ENCODE measurements around the gene DEXI.
"Not testable (repeated sequence)": the region's sequence is repeated elsewhere in the genome, so short reads cannot be mapped to it uniquely, and the experiment has no call there.

Gene DEXI

GRCh38 chr16:10926094-10926493, 16.2 kb downstream of the DEXI start:
- Histone ChIP-seq H3K4me1 (ENCODE audit: control insufficient read depth, insufficient read depth, low read length) (peaks cover 36% of the 10 kb centered on the region), H3K36me3 (ENCODE audit: control insufficient read depth in 2 of 2, insufficient read depth in 2 of 2, low read length in 2 of 2) (peaks cover 27 to 37% of the 10 kb centered on the region in 2 donors), H3K9ac (ENCODE audit: low read length in 2 of 2) (no peak overlapping the region), H3K9me3 (ENCODE audit: control insufficient read depth in 2 of 2, low read length in 2 of 2) (no peaks in the 10 kb centered on the region), H3K4me3 (ENCODE audit: low read length in 2 of 2) (no peak overlapping the region), H3K27ac (ENCODE audit: low read length) (no peak overlapping the region), H3K27me3 (ENCODE audit: control insufficient read depth in 1 of 2, insufficient read depth in 2 of 2, low read length in 2 of 2) (no peaks in the 10 kb centered on the region)

GRCh38 chr16:10925285-10925684, 17.0 kb downstream of the DEXI start:
- not testable (repeated sequence) for H3K27ac ChIP-seq (ENCODE audit: low read length); H3K9me3 ChIP-seq (ENCODE audit: control insufficient read depth in 2 of 2, low read length in 2 of 2); H3K4me3 ChIP-seq (ENCODE audit: low read length in 2 of 2); H3K27me3 ChIP-seq (ENCODE audit: control insufficient read depth in 1 of 2, insufficient read depth in 2 of 2, low read length in 2 of 2); H3K9ac ChIP-seq (ENCODE audit: low read length in 2 of 2)
- H3K36me3 ChIP-seq (ENCODE audit: control insufficient read depth in 2 of 2, insufficient read depth in 2 of 2, low read length in 2 of 2), result peaks cover 27 to 33% of the 10 kb centered on the region in 2 donors
- H3K4me1 ChIP-seq (ENCODE audit: control insufficient read depth, insufficient read depth, low read length), result peaks cover 37% of the 10 kb centered on the region

DNA sequence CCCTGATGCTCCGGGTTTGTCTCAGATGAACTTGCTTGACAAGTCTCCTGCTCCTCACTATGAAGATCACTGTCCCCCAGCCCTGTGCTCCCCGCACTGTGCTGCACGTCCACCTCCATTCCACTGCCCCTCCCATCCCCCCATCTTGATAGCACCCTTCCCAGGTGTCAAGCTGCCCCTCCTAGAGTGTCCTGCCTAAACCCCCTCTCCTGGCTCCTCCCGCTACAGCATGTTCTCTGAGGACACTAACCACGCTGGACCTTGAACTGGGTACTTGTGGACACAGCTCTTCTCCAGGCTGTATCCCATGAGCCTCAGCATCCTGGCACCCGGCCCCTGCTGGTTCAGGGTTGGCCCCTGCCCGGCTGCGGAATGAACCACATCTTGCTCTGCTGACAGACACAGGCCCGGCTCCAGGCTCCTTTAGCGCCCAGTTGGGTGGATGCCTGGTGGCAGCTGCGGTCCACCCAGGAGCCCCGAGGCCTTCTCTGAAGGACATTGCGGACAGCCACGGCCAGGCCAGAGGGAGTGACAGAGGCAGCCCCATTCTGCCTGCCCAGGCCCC, 18.5 kb downstream of the DEXI start:
- H3K4me1 ChIP-seq (ENCODE audit: control insufficient read depth, insufficient read depth, low read length), result peaks cover 36% of the 10 kb centered on the region
- H3K27ac ChIP-seq (ENCODE audit: low read length), result peak overlapping the region; percentile 64
- H3K27me3 ChIP-seq (ENCODE audit: control insufficient read depth in 1 of 2, insufficient read depth in 2 of 2, low read length in 2 of 2), result no peaks in the 10 kb centered on the region
- H3K9ac ChIP-seq (ENCODE audit: low read length in 2 of 2), result no peak overlapping the region
- H3K9me3 ChIP-seq (ENCODE audit: control insufficient read depth in 2 of 2, low read length in 2 of 2), result no peaks in the 10 kb centered on the region
- no peak overlapping the region for H3K4me3 ChIP-seq (ENCODE audit: low read length in 2 of 2)
- H3K36me3 ChIP-seq (ENCODE audit: control insufficient read depth in 2 of 2, insufficient read depth in 2 of 2, low read length in 2 of 2), result peaks cover 22 to 31% of the 10 kb centered on the region in 2 donors

DNA sequence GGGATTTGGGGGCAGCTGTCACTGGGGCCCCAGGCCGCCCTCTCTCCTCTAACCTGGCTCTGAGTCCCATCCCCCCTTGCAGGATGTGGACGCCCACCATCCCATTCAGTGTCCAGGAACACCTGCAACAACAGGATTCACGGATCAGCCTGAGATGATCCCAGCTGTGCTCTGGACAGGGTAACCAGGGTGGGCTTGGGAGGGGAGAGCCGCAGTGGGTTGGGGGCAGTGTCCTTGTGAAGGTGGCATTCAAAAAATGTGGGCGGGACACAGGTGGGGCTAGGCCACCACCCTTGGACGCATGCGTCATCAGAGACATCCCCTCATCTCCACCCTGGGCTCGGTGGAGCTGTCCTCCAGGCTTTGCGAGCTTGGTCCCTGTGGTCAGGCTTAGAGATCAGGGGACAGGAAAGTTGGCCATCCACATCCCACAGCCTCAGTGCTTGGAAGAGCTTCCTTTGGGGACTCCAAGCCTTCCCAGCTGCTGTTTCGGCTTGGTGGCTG, 19.1 kb downstream of the DEXI start:
- Histone ChIP-seq H3K4me3 (ENCODE audit: low read length in 2 of 2) (no peak overlapping the region), H3K4me1 (ENCODE audit: control insufficient read depth, insufficient read depth, low read length) (peaks cover 41% of the 10 kb centered on the region), H3K27ac (ENCODE audit: low read length) (peak overlapping the region; percentile 64), H3K9me3 (ENCODE audit: control insufficient read depth in 2 of 2, low read length in 2 of 2) (no peaks in the 10 kb centered on the region), H3K27me3 (ENCODE audit: control insufficient read depth in 1 of 2, insufficient read depth in 2 of 2, low read length in 2 of 2) (no peaks in the 10 kb centered on the region), H3K36me3 (ENCODE audit: control insufficient read depth in 2 of 2, insufficient read depth in 2 of 2, low read length in 2 of 2) (peaks cover 22 to 29% of the 10 kb centered on the region in 2 donors), H3K9ac (ENCODE audit: low read length in 2 of 2) (no peak overlapping the region)

DNA sequence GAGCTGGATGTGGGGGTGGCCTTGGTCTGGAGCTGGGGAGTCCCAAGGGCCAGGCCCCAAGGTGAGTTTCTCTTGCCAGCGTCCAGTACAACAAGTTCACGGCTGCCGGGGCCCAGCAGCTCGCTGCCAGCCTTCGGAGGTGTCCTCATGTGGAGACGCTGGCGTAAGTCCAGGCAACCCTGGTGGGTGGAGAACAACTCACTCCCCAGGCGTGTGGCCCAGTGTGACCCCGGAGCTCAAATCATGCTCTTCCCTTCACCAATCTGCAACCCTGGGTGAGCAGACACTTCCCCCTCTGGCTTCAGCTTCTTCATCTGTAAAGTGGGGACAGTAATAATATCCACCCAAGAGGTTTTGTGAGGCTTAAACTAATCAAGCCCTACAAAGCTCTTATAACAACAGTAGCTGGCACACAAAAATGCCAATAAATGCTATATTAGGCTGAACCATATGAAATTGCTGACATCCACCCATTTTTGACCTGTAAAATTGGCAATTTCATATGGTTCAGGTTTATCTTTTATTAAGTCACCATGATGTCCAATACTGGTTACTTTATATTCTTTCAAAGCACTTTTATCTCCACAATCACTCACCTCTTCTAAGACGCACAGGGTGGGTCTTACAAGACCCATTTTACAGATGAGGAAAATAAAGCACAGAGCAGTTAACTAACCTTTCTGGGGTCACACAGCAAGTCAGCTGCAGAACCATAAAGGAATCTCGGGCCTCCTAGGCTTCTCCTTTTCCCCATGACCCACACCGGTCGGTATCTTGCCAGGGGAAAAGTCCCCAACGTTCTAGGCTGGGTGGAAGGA, 19.7 kb downstream of the DEXI start:
- Histone ChIP-seq H3K9ac (ENCODE audit: low read length in 2 of 2) (no peak overlapping the region), H3K36me3 (ENCODE audit: control insufficient read depth in 2 of 2, insufficient read depth in 2 of 2, low read length in 2 of 2) (peaks cover 17 to 22% of the 10 kb centered on the region in 2 donors), H3K9me3 (ENCODE audit: control insufficient read depth in 2 of 2, low read length in 2 of 2) (no peaks in the 10 kb centered on the region), H3K27me3 (ENCODE audit: control insufficient read depth in 1 of 2, insufficient read depth in 2 of 2, low read length in 2 of 2) (no peaks in the 10 kb centered on the region), H3K4me1 (ENCODE audit: control insufficient read depth, insufficient read depth, low read length) (peaks cover 44% of the 10 kb centered on the region), H3K27ac (ENCODE audit: low read length) (peak overlapping the region; percentile 64), H3K4me3 (ENCODE audit: low read length in 2 of 2) (no peak overlapping the region)

DNA sequence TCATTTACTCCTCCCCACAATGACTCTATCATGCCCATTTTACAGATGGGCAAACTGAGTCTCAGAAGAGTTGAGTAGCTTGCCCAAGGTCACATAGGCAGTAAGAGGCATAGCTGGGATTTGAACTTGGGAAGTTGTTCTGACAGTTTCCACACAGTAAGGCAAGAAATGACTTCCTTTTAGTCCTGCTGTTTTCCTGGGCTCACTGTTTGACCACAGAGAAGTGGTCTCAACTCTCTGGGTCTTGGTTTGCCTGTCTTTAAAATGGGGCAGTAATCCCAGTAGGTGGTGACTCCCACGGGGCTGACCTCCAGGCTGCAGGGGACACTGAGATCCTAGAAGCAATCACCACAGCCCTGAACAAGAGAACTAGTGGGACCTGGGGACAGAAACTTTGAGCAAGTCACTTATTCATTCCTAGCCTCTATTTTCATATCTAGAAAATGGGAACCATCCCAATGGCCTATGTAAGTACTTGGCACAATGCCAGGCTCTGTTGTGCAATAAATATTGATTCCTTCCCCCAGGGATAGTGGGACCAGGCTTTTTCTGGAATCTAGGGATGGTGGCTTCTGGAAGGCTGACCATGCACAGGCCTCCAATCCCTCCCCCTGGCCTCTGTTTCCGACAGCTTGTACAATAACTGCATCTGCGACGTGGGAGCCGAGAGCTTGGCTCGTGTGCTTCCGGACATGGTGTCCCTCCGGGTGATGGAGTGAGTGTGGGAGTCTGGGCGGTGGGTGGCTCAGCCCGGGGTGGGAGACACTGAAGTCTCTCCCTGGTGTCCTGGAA, 20.5 kb downstream of the DEXI start:
- Histone ChIP-seq H3K27me3 (ENCODE audit: control insufficient read depth in 1 of 2, insufficient read depth in 2 of 2, low read length in 2 of 2) (no peaks in the 10 kb centered on the region), H3K9ac (ENCODE audit: low read length in 2 of 2) (peak overlapping the region in 1 of 2 donors; percentile 21), H3K4me3 (ENCODE audit: low read length in 2 of 2) (no peak overlapping the region), H3K27ac (ENCODE audit: low read length) (peak overlapping the region; percentile 64), H3K4me1 (ENCODE audit: control insufficient read depth, insufficient read depth, low read length) (peaks cover 44% of the 10 kb centered on the region), H3K36me3 (ENCODE audit: control insufficient read depth in 2 of 2, insufficient read depth in 2 of 2, low read length in 2 of 2) (peaks cover 9 to 14% of the 10 kb centered on the region in 2 donors), H3K9me3 (ENCODE audit: control insufficient read depth in 2 of 2, low read length in 2 of 2) (no peaks in the 10 kb centered on the region)

GRCh38 chr16:10920726-10921427, 21.4 kb downstream of the DEXI start:
- H3K9ac ChIP-seq (ENCODE audit: low read length in 2 of 2), result no peak overlapping the region
- no peaks in the 10 kb centered on the region for H3K9me3 ChIP-seq (ENCODE audit: control insufficient read depth in 2 of 2, low read length in 2 of 2)
- peaks cover 8% of the 10 kb centered on the region in 2 donors for H3K36me3 ChIP-seq (ENCODE audit: control insufficient read depth in 2 of 2, insufficient read depth in 2 of 2, low read length in 2 of 2)
- H3K4me1 ChIP-seq (ENCODE audit: control insufficient read depth, insufficient read depth, low read length), result peaks cover 44% of the 10 kb centered on the region
- H3K4me3 ChIP-seq (ENCODE audit: low read length in 2 of 2), result no peak overlapping the region
- no peaks in the 10 kb centered on the region for H3K27me3 ChIP-seq (ENCODE audit: control insufficient read depth in 1 of 2, insufficient read depth in 2 of 2, low read length in 2 of 2)
- no peak overlapping the region for H3K27ac ChIP-seq (ENCODE audit: low read length)

GRCh38 chr16:10919003-10919351, 23.3 kb downstream of the DEXI start:
- H3K4me1 ChIP-seq (ENCODE audit: control insufficient read depth, insufficient read depth, low read length), result peaks cover 37% of the 10 kb centered on the region
- no peaks in the 10 kb centered on the region for H3K27me3 ChIP-seq (ENCODE audit: control insufficient read depth in 1 of 2, insufficient read depth in 2 of 2, low read length in 2 of 2)
- H3K4me3 ChIP-seq (ENCODE audit: low read length in 2 of 2), result peak overlapping the region in 1 of 2 donors; percentile 71
- no peak overlapping the region for H3K27ac ChIP-seq (ENCODE audit: low read length)
- H3K9ac ChIP-seq (ENCODE audit: low read length in 2 of 2), result peak overlapping the region in 1 of 2 donors; percentile 71
- no peaks in the 10 kb centered on the region for H3K9me3 ChIP-seq (ENCODE audit: control insufficient read depth in 2 of 2, low read length in 2 of 2)
- no peaks in the 10 kb centered on the region for H3K36me3 ChIP-seq (ENCODE audit: control insufficient read depth in 2 of 2, insufficient read depth in 2 of 2, low read length in 2 of 2)

DNA sequence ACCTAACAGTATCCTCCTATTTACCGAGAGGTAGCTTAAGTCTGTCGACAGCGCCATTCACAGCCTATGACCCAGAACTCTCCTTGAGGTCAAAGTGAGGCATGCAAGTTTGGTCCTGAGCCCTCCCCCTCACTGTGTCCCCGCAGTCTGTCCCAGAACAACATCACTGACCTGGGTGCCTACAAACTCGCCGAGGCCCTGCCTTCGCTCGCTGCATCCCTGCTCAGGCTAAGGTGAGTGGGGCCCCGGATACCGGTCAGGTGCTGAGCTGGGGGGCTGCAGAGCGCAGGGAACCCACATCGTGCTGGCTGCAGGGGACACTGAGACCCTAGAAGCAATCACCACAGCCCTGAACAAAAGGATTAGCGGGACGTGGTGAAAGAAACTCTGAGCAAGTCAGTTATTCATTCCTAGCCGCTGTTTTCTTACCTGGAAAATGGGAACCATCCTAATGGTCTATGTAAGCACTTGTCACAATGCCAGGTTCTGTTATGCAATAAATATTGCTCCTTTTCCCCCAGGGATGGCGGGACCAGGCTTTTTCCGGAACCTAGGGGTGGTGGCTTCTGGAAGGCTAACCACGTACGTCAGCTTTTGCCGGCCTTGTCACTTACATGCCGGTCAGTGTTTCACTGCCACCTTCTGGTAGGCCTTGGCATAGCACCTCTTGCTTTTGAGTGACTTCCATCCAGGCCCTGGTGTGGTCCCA, 23.8 kb downstream of the DEXI start:
- no peak overlapping the region for H3K27ac ChIP-seq (ENCODE audit: low read length)
- no peaks in the 10 kb centered on the region for H3K36me3 ChIP-seq (ENCODE audit: control insufficient read depth in 2 of 2, insufficient read depth in 2 of 2, low read length in 2 of 2)
- H3K4me1 ChIP-seq (ENCODE audit: control insufficient read depth, insufficient read depth, low read length), result peaks cover 32% of the 10 kb centered on the region

DNA sequence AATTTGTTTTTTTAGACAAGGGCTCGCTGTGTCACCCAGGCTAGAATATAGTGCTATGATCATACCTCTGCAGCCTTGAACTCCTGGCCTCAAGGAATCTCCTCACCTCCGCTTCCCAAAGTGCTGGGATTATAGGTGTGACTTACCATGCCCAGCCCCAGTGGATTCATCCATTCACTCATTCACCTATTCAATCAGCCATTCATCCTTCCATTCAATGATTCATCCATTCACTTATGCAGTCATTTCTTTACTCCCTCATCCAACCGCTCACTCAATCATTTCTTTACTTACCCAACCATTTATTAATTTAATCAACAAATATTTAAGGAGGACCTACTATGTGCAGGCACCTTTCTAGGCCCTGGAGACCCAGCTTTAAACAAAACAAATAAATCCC, 25.7 kb downstream of the DEXI start:
- Histone ChIP-seq H3K36me3 (ENCODE audit: control insufficient read depth in 2 of 2, insufficient read depth in 2 of 2, low read length in 2 of 2) (no peaks in the 10 kb centered on the region), H3K9ac (ENCODE audit: low read length in 2 of 2) (no peak overlapping the region), H3K27ac (ENCODE audit: low read length) (no peak overlapping the region), H3K9me3 (ENCODE audit: control insufficient read depth in 2 of 2, low read length in 2 of 2) (no peaks in the 10 kb centered on the region), H3K4me1 (ENCODE audit: control insufficient read depth, insufficient read depth, low read length) (peaks cover 17% of the 10 kb centered on the region), H3K4me3 (ENCODE audit: low read length in 2 of 2) (no peak overlapping the region), H3K27me3 (ENCODE audit: control insufficient read depth in 1 of 2, insufficient read depth in 2 of 2, low read length in 2 of 2) (no peaks in the 10 kb centered on the region)

More for the DNA sequence above, 23.8 kb downstream of the DEXI start:
- H3K9ac ChIP-seq (ENCODE audit: low read length in 2 of 2), result peak overlapping the region in 1 of 2 donors; percentile 71
- H3K9me3 ChIP-seq (ENCODE audit: control insufficient read depth in 2 of 2, low read length in 2 of 2), result no peaks in the 10 kb centered on the region
- H3K27me3 ChIP-seq (ENCODE audit: control insufficient read depth in 1 of 2, insufficient read depth in 2 of 2, low read length in 2 of 2), result no peaks in the 10 kb centered on the region
- peak overlapping the region in 1 of 2 donors; percentile 71 for H3K4me3 ChIP-seq (ENCODE audit: low read length in 2 of 2)
